ENCODE data around the gene ITSN2. TPM values are rescaled to one million over a fixed set of nuclear protein-coding genes. Genes with fewer than 3 reads are reported as not detected.

ITSN2 gene
- polyA plus RNA-seq, 1 donor (not counting 4 experiments of a cell fraction or from before 2014, with no cell fraction given), result 19.7 TPM

- Histone ChIP-seq H3K36me3 (ENCODE audit: control insufficient read depth in 2 of 2, extremely low read depth in 1 of 2, insufficient read depth in 2 of 2, low read length in 2 of 2) (no peaks in the 10 kb centered on the region), H3K27ac (ENCODE audit: control insufficient read depth, insufficient read depth, low read length) (no peak overlapping the region), H4K20me1 (ENCODE audit: control insufficient read depth, extremely low read depth, insufficient read depth, low read length) (no peaks in the 10 kb centered on the region), H3K9me1 (ENCODE audit: control insufficient read depth, extremely low read depth, insufficient read depth, low read length) (no peaks in the 10 kb centered on the region), H3K4me3 (ENCODE audit: control insufficient read depth in 2 of 3, extremely low read depth in 1 of 3, insufficient read depth in 2 of 3, low read depth in 1 of 3, low read length in 3 of 3) (no peak overlapping the region), H2AFZ (ENCODE audit: control insufficient read depth, low read length) (no peak overlapping the region), H3K27me3 (ENCODE audit: control insufficient read depth, extremely low read depth, insufficient read depth, low read length) (no peaks in the 10 kb centered on the region), H3K4me2 (ENCODE audit: control insufficient read depth, extremely low read depth, insufficient read depth, low read depth, low read length) (no peak overlapping the region), H3K9ac (ENCODE audit: control insufficient read depth, extremely low read depth, insufficient read depth, low read length) (no peak overlapping the region), H3K9me3 (ENCODE audit: control insufficient read depth, low read depth, low read length) (no peaks in the 10 kb centered on the region), H3K79me2 (ENCODE audit: control insufficient read depth, insufficient read depth, low read length) (no peaks in the 10 kb centered on the region), H3K4me1 (ENCODE audit: control insufficient read depth, extremely low read depth, insufficient read depth, low read length) (peaks cover 11% of the 10 kb centered on the region)
- DNase-seq (ENCODE audit: low read depth, low spot score) (no peak), FAIRE-seq (no peak)
- dilution Hi-C loops (cut with MboI; ENCODE audit: extremely low pct_ligation_motif_present, low sequenced_read_pairs), result no loop called here
- TF ChIP-seq EZH2 (IDR thresholded peaks at IDR 0.05; ENCODE audit: low read length) (no peak), CTCF (optimal IDR thresholded peaks at IDR 0.05 in 1 of 3, IDR thresholded peaks at IDR 0.05 in 1 of 3, conservative IDR thresholded peaks at IDR 0.05 in 1 of 3; ENCODE audit: extremely low read depth in 1 of 3, insufficient read depth in 2 of 3, low read length in 3 of 3) (no peak)
Measured at GRCh38 chr2:24365826-24366225, 5.5 kb upstream of the ITSN2 start.

- H3K4me2 ChIP-seq (ENCODE audit: control insufficient read depth, extremely low read depth, insufficient read depth, low read depth, low read length), result peak overlapping the region; percentile 29
- no peaks in the 10 kb centered on the region for H3K36me3 ChIP-seq (ENCODE audit: control insufficient read depth in 2 of 2, extremely low read depth in 1 of 2, insufficient read depth in 2 of 2, low read length in 2 of 2)
- H3K27ac ChIP-seq (ENCODE audit: control insufficient read depth, insufficient read depth, low read length), result no peak overlapping the region
- no peak overlapping the region for H3K9ac ChIP-seq (ENCODE audit: control insufficient read depth, extremely low read depth, insufficient read depth, low read length)
- peaks cover under 1% of the 10 kb centered on the region for H3K79me2 ChIP-seq (ENCODE audit: control insufficient read depth, insufficient read depth, low read length)
- peak; percentile 59 for FAIRE-seq
- no peak for DNase-seq (ENCODE audit: low read depth, low spot score)
- no peaks in the 10 kb centered on the region for H3K9me1 ChIP-seq (ENCODE audit: control insufficient read depth, extremely low read depth, insufficient read depth, low read length)
- H3K4me3 ChIP-seq (ENCODE audit: control insufficient read depth in 2 of 3, extremely low read depth in 1 of 3, insufficient read depth in 2 of 3, low read depth in 1 of 3, low read length in 3 of 3), result no peak overlapping the region
- no peaks in the 10 kb centered on the region for H4K20me1 ChIP-seq (ENCODE audit: control insufficient read depth, extremely low read depth, insufficient read depth, low read length)
- no peaks in the 10 kb centered on the region for H3K9me3 ChIP-seq (ENCODE audit: control insufficient read depth, low read depth, low read length)
- dilution Hi-C loops (cut with MboI; ENCODE audit: extremely low pct_ligation_motif_present, low sequenced_read_pairs), result no loop called here
- TF ChIP-seq EZH2 (IDR thresholded peaks at IDR 0.05; ENCODE audit: low read length) (no peak), CTCF (optimal IDR thresholded peaks at IDR 0.05 in 1 of 3, IDR thresholded peaks at IDR 0.05 in 1 of 3, conservative IDR thresholded peaks at IDR 0.05 in 1 of 3; ENCODE audit: extremely low read depth in 1 of 3, insufficient read depth in 2 of 3, low read length in 3 of 3) (no peak)
- H3K27me3 ChIP-seq (ENCODE audit: control insufficient read depth, extremely low read depth, insufficient read depth, low read length), result no peaks in the 10 kb centered on the region
- H3K4me1 ChIP-seq (ENCODE audit: control insufficient read depth, extremely low read depth, insufficient read depth, low read length), result peaks cover 13% of the 10 kb centered on the region
- peak overlapping the region; percentile 68 for H2AFZ ChIP-seq (ENCODE audit: control insufficient read depth, low read length)
Measured at GRCh38 chr2:24365051-24365450, 4.7 kb upstream of the ITSN2 start.

Measured in keratinocyte (primary cell).